Neural crest cell (in vitro differentiated cells): ENCODE results near the gene TNFRSF18. TPM values are rescaled to one million over a fixed set of nuclear protein-coding genes. Genes with fewer than 3 reads are reported as not detected.

Source experiments
- DNase-seq: peaks from one replicate; pipeline ENCODE4 v3.0.0; 2021; ENCODE audit warnings: low read depth, mixed read lengths, low spot score
- H3K27ac Mint-ChIP-seq: one replicate; pipeline ENCODE4 v1.8.0; 2021; ENCODE audit warnings: mild to moderate bottlenecking, mixed read lengths; ENCODE audit not compliant: unreplicated experiment
- H3K27me3 Mint-ChIP-seq: 2 replicates; pipeline ENCODE4 v1.8.0; 2021; ENCODE audit warnings: low read depth, mild to moderate bottlenecking, mixed read lengths
- H3K36me3 Mint-ChIP-seq: 2 replicates; pipeline ENCODE4 v1.8.0; 2021; ENCODE audit warnings: low read depth, mild to moderate bottlenecking, mixed read lengths
- H3K4me1 Mint-ChIP-seq: 2 replicates; pipeline ENCODE4 v1.8.0; 2021; ENCODE audit warnings: mixed read lengths
- H3K4me3 Mint-ChIP-seq: one replicate; pipeline ENCODE4 v1.8.0; 2021; ENCODE audit warnings: mild to moderate bottlenecking, mixed read lengths
- H3K9me3 Mint-ChIP-seq: 2 replicates; pipeline ENCODE4 v1.8.0; 2021; ENCODE audit warnings: mixed read lengths
- CTCF ChIP-seq: fragments of 200-600 bp; sonication (generic); conservative IDR thresholded peaks from 2 replicates; pipeline ENCODE4 v1.5.0; 2021; ENCODE audit warnings: antibody characterized with exemption, mild to moderate bottlenecking
- total RNA-seq: library from RNA; stranded (reverse); gene quantifications from 2 replicates; pipeline ENCODE4 v1.2.1, GENCODE V29; 2021

Gene TNFRSF18
- total RNA-seq, 1 donor from 2014 or later = not detected

- H3K27ac Mint-ChIP-seq = no peak overlapping the region
These were observed 8.8 kb upstream of the TNFRSF18 start for GRCh38 chr1:1215080-1215676.

GRCh38 chr1:1213345-1214265 lies 7.2 kb upstream of the TNFRSF18 start, which contains the start of gene TNFRSF4:
Gene TNFRSF4, minus strand, starts transcription at chr1:1214153. Its CDS starts 26 bp downstream, at chr1:1214127.
- Mint-ChIP-seq H3K4me3 (no peak within 1 kb of the TSS), H3K27ac (no peak within 1 kb of the TSS), H3K4me1 (no peaks in the 10 kb centered on the region), H3K9me3 (no peaks in the 10 kb centered on the region), H3K36me3 (no peaks in the 10 kb centered on the region), H3K27me3 (no peaks in the 10 kb centered on the region)
- TF ChIP-seq CTCF = no peak
- DNase-seq = no peak

More at GRCh38 chr1:1215080-1215676, 8.8 kb upstream of the TNFRSF18 start:
- Mint-ChIP-seq H3K36me3 (no peaks in the 10 kb centered on the region), H3K4me1 (no peaks in the 10 kb centered on the region), H3K4me3 (no peak overlapping the region), H3K9me3 (no peaks in the 10 kb centered on the region), H3K27me3 (no peaks in the 10 kb centered on the region)
- no peak for TF ChIP-seq CTCF
- no peak for DNase-seq

- Mint-ChIP-seq H3K27ac (no peak overlapping the region), H3K36me3 (no peaks in the 10 kb centered on the region), H3K4me3 (no peak overlapping the region), H3K4me1 (peaks cover 6% of the 10 kb centered on the region), H3K9me3 (no peaks in the 10 kb centered on the region), H3K27me3 (no peaks in the 10 kb centered on the region)
- no peak for DNase-seq
- no peak for TF ChIP-seq CTCF
These were observed 6.5 kb upstream of the TNFRSF18 start for GRCh38 chr1:1212780-1213344.

- no peak for TF ChIP-seq CTCF
- no peaks in the 10 kb centered on the region for H3K9me3 Mint-ChIP-seq
- DNase-seq = no peak
- H3K27me3 Mint-ChIP-seq = peaks cover 4% of the 10 kb centered on the region
- no peak overlapping the region for H3K4me3 Mint-ChIP-seq
- H3K4me1 Mint-ChIP-seq = peaks cover 7% of the 10 kb centered on the region
- no peaks in the 10 kb centered on the region for H3K36me3 Mint-ChIP-seq
- H3K27ac Mint-ChIP-seq = no peak overlapping the region
These were observed 5.4 kb upstream of the TNFRSF18 start for GRCh38 chr1:1211541-1212441.
